Measurements from ENCODE around the gene ZNF664. TPM values are rescaled to one million over a fixed set of nuclear protein-coding genes. Genes with fewer than 3 reads are reported as not detected.
"Not testable (repeated sequence)": the region's sequence is repeated elsewhere in the genome, so short reads cannot be mapped to it uniquely, and the experiment has no call there.

ZNF664 gene
- total RNA-seq, 1 donor from 2014 or later = 198 TPM

DNA sequence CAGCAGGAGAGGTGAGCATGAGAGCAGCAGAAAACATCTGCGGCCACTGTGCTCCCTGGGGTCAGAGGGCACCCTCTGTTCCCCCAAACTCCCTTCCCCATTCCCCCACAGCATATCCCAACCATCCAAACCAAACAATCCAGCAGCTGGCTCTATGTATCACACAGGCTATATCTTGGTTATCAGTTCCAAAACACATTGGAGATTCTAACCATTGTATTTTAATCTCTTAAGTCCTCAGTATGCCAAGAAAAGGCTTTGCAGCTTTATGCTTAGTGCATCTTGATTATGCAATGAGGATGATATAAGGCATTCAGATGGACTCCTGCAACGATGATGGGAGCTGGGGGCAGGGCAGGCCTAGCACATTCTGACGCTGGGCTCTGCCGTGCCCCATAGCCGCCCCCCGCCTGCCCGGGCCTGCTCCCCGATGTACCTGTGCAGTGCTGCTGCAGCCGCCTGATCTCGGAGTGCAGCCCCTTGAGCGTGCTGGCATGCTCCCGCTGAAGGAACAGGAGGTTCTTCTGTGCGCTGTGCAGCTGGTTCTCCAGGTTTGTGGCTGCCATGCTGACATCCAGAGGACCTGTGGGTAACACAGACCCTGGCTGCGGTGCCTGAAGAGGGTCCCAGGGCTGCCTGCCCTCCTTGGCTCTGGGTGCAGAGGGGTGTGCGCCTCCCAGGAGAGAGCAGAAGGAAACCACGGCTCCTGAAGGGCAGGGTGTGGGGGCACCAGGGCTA, 29.9 kb upstream of the ZNF664 start:
- Mint-ChIP-seq H3K27ac (no peak overlapping the region), H3K4me1 (ENCODE audit: low read depth) (peaks cover 1% of the 10 kb centered on the region)

DNA sequence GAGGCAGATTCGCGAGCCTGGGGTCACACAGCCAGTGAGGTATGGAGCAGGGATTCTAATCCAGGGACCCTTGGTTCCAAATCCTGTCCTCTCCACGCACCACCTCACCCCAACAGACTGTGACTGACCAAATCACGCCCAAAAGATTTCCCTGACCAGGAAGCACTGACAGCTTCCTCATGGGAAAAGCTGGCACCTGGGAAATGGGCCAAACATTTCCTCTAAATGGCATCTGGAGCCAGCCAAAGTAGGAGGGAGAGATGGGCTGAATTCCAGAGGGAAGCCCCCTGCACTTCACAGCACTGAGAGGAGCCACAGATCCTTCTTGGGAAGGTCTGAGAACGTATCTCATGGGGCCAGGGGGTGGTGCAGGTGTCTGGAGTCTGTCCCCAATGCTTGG, 29.2 kb upstream of the ZNF664 start:
- no peak for DNase-seq (ENCODE audit: low spot score, unreplicated experiment)
- Mint-ChIP-seq H3K4me3 (ENCODE audit: low read depth) (no peak overlapping the region), H3K36me3 (ENCODE audit: insufficient read depth) (peaks cover 45% of the 10 kb centered on the region), H3K9me3 (ENCODE audit: low read depth) (peaks cover 3% of the 10 kb centered on the region), H3K27me3 (no peaks in the 10 kb centered on the region), H3K4me1 (ENCODE audit: low read depth) (peaks cover 1% of the 10 kb centered on the region), H3K27ac (no peak overlapping the region)
- TF ChIP-seq, protein P1, sequence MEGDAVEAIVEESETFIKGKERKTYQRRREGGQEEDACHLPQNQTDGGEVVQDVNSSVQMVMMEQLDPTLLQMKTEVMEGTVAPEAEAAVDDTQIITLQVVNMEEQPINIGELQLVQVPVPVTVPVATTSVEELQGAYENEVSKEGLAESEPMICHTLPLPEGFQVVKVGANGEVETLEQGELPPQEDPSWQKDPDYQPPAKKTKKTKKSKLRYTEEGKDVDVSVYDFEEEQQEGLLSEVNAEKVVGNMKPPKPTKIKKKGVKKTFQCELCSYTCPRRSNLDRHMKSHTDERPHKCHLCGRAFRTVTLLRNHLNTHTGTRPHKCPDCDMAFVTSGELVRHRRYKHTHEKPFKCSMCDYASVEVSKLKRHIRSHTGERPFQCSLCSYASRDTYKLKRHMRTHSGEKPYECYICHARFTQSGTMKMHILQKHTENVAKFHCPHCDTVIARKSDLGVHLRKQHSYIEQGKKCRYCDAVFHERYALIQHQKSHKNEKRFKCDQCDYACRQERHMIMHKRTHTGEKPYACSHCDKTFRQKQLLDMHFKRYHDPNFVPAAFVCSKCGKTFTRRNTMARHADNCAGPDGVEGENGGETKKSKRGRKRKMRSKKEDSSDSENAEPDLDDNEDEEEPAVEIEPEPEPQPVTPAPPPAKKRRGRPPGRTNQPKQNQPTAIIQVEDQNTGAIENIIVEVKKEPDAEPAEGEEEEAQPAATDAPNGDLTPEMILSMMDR (IDR thresholded peaks at IDR 0.05; ENCODE audit: unreplicated experiment) = no peak

More for the DNA sequence above, 29.9 kb upstream of the ZNF664 start:
- Mint-ChIP-seq H3K36me3 (ENCODE audit: insufficient read depth) (peaks cover 39% of the 10 kb centered on the region), H3K27me3 (no peaks in the 10 kb centered on the region), H3K9me3 (ENCODE audit: low read depth) (peaks cover 3% of the 10 kb centered on the region), H3K4me3 (ENCODE audit: low read depth) (no peak overlapping the region)
- DNase-seq (ENCODE audit: low spot score, unreplicated experiment) = no peak
- TF ChIP-seq, protein P1 (IDR thresholded peaks at IDR 0.05; ENCODE audit: unreplicated experiment) = no peak

DNA sequence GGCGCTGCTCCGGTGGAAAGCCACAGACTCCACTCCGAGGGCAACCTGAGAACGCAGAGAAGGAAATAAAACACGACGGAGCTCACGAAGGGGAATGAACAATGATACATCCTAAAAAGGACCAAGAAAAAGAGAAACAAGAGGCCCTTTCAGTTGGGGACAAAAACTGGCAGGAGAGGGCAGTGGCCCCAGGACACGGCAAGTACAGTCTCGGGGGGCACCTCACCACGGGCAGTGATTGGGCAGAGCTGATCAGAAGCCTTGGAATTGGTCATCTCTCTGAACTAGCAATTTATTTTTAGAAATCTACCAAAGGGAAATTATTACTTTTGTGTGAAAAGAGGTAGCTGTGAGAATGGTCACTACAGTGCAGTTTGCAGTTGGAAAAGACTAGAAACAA, 28.3 kb upstream of the ZNF664 start:
- peaks cover 50% of the 10 kb centered on the region for H3K36me3 Mint-ChIP-seq (ENCODE audit: insufficient read depth)
- H3K9me3 Mint-ChIP-seq (ENCODE audit: low read depth) = peaks cover 4% of the 10 kb centered on the region
- TF ChIP-seq, protein P1 (IDR thresholded peaks at IDR 0.05; ENCODE audit: unreplicated experiment) = no peak
- peaks cover 1% of the 10 kb centered on the region for H3K4me1 Mint-ChIP-seq (ENCODE audit: low read depth)
- H3K27me3 Mint-ChIP-seq = no peaks in the 10 kb centered on the region
- H3K4me3 Mint-ChIP-seq (ENCODE audit: low read depth) = no peak overlapping the region
- DNase-seq (ENCODE audit: low spot score, unreplicated experiment) = no peak
- H3K27ac Mint-ChIP-seq = no peak overlapping the region

DNA sequence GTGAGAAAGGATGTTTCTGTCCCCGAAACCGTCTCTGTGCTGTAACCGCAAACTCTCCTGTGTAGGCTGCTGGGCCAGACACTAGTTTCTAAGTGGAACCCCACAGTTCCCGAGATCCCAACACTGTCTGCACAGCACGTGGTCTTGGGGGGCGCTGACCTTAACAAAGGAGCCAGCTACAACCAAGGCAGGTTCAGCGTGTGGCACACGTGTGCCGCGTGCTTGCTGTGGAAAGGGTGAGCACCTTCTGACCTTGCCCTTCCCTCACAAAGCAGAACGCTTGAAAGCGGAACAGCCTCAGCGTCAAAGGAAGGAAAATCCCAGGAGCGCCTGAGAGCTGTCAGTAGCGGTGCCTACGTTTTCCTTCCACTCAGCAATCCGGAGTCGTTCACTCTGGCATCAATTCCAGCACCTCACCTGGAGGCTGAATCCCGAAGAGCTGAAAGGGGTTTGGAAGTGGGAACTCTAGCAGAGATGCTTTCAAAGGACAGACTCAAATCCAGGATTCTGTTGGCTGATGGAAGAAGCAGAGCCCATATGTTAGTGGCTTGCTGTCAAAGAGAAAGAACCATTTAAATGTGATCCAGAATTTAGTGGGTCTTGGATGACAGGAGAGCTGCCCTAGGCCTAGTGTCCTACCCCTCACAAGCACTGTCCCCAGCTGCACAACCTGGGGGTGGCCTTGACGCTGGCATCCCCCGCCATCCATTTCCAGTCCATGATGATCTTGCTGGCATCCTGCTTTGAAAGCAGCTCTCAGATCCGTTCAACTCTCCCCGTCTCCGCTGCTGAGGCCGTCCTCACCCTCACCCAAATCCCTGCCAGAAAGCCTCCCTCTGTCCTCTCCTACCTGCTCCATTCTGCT, 27.5 kb upstream of the ZNF664 start:
- no peak overlapping the region for H3K4me3 Mint-ChIP-seq (ENCODE audit: low read depth)
- H3K9me3 Mint-ChIP-seq (ENCODE audit: low read depth) = peaks cover 8% of the 10 kb centered on the region
- peaks cover 1% of the 10 kb centered on the region for H3K4me1 Mint-ChIP-seq (ENCODE audit: low read depth)
- no peaks in the 10 kb centered on the region for H3K27me3 Mint-ChIP-seq
- peaks cover 55% of the 10 kb centered on the region for H3K36me3 Mint-ChIP-seq (ENCODE audit: insufficient read depth)
- H3K27ac Mint-ChIP-seq = no peak overlapping the region
- TF ChIP-seq, protein P1 (IDR thresholded peaks at IDR 0.05; ENCODE audit: unreplicated experiment) = no peak
- no peak for DNase-seq (ENCODE audit: low spot score, unreplicated experiment)

DNA sequence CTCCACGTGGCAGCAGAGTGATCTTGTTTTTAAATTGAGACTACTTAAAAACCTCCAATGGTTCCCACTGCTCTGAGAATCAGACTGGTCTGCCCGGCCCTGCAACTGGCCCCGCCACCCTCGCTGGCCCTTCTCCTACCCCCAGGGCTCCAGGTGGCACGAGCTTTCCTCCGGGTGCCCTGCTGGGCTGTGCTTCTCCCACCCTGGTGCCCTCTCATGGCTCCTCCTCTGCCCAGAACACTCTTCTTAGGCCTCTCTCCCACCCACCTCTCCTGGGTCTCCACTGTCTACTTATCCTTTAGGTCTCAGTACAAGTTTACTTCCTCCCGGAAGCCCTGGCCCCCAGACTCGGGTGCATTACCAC, 26.9 kb upstream of the ZNF664 start:
- Mint-ChIP-seq H3K4me1 (ENCODE audit: low read depth) (peaks cover 1% of the 10 kb centered on the region), H3K27me3 (no peaks in the 10 kb centered on the region), H3K9me3 (ENCODE audit: low read depth) (peaks cover 8% of the 10 kb centered on the region), H3K4me3 (ENCODE audit: low read depth) (no peak overlapping the region), H3K36me3 (ENCODE audit: insufficient read depth) (peaks cover 55% of the 10 kb centered on the region), H3K27ac (no peak overlapping the region)
- TF ChIP-seq, protein P1 (IDR thresholded peaks at IDR 0.05; ENCODE audit: unreplicated experiment) = no peak
- DNase-seq (ENCODE audit: low spot score, unreplicated experiment) = no peak

DNA sequence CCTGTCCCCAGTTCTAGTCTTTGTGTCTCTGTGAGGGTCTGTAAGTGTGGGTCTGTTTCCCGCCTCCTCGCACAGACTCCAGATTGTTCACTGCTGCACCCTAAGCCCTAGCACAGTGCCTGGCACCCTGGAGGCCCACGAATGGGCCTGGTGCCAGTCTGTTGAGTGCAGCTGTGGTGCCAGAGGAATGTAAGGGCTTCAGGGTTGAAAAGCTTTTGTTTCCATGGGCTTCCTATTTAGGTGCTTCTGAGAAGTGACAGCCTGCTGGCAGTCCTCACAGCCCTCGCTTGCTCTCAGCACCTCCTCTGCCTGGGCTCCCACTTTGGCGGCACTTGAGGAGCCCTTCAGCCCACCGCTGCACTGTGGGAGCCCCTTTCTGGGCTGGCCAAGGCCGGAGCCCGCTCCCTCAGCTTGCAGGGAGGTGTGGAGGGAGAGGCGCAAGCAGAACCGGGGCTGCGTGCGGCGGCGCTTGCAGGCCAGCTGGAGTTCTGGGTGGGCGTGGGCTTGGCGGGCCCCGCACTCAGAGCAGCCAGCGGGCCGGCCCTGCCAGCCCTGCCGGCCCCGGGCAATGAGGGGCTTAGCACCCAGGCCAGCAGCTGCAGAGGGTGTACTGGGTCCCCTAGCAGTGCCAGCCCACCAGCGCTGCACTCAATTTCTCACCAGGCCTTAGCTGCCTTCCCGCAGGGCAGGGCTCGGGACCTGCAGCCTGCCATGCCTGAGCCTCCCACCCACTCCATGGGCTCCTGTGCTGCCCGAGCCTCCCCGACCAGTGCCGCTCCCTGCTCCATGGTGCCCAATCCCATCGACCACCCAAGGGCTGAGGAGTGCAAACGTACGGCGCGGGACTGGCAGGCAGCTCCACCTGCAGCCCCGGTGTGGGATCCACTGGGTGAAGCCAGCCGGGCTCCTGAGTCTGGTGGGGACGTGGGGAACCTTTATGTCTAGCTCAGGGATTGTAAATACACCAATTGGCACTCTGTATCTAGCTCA, 26.2 kb upstream of the ZNF664 start:
- not testable (repeated sequence) for H3K27me3 Mint-ChIP-seq; H3K9me3 Mint-ChIP-seq (ENCODE audit: low read depth); H3K4me1 Mint-ChIP-seq (ENCODE audit: low read depth); H3K4me3 Mint-ChIP-seq (ENCODE audit: low read depth); DNase-seq (ENCODE audit: low spot score, unreplicated experiment); H3K27ac Mint-ChIP-seq
- H3K36me3 Mint-ChIP-seq (ENCODE audit: insufficient read depth) = peaks cover 49% of the 10 kb centered on the region

DNA sequence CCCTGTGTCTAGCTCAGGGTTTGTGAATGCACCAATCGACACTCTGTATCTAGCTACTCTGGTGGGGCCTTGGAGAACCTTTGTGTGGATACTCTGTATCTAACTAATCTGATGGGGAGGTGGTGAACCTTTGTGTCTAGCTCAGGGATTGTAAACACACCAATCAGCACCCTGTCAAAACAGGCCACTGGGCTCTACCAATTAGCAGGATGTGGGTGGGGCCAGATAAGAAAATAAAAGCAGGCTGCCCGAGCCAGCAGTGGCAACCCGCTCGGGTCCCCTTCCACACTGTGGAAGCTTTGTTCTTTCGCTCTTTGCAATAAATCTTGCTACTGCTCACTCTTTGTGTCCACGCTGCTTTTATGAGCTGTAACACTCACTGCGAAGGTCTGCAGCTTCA, 25.5 kb upstream of the ZNF664 start:
- Mint-ChIP-seq H3K27ac (peak overlapping the region; percentile 7), H3K36me3 (ENCODE audit: insufficient read depth) (peaks cover 42% of the 10 kb centered on the region)
- not testable (repeated sequence) for DNase-seq (ENCODE audit: low spot score, unreplicated experiment); H3K9me3 Mint-ChIP-seq (ENCODE audit: low read depth); H3K4me3 Mint-ChIP-seq (ENCODE audit: low read depth); H3K27me3 Mint-ChIP-seq; H3K4me1 Mint-ChIP-seq (ENCODE audit: low read depth)
